Ammon's horn (tissue), 1 donor: ENCODE data around the gene TOMM40.
A peak's percentile ranks its signal among the peaks of the same experiment; 100 is the strongest.
"Not testable (repeated sequence)": the region's sequence is repeated elsewhere in the genome, so short reads cannot be mapped to it uniquely, and the experiment has no call there.

ENCODE experiments used
- DNase-seq: peaks from one replicate; pipeline ENCODE4 v3.0.0-alpha.2; 2016; ENCODE audit warnings: low spot score

TOMM40 gene

DNA sequence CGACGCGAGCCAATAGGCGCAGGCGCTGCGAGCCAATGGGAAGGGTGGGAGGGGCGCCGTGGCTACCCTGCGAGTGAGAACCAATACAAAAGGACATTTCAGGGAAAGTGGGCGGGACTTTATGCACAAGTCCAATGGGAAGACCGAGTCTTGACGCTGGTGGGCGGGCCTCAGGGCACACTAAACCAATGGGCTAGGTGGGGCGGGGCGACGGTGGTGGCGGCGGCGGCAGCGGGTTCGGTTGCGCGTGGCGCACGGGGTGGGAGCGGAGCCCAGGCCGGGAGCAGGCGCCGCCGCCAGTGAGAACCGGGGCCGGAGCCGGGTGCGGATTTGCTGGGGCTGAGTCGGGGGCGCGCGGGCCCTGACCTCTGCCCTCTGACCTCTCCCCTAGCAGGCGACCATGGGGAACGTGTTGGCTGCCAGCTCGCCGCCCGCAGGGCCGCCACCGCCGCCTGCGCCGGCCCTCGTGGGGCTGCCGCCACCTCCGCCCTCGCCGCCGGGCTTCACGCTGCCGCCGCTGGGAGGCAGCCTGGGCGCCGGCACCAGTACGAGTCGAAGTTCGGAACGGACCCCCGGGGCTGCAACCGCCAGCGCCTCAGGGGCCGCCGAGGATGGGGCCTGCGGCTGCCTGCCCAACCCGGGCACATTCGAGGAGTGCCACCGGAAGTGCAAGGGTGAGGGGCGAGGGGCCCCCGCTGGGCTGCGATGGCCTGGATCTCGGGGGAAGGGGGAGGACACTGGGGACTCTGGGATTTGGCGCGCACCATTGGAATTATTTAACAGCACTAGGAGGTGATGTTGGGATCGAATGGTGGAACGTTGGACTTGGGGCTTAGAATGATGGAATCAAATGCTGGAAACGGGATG lies at the start of gene TOMM40:
Gene TOMM40 (plus strand): TSS at position 239 of the 867 bp plus-strand sequence. CDS start 162 bp downstream, at position 401.
- no peak for DNase-seq

DNA sequence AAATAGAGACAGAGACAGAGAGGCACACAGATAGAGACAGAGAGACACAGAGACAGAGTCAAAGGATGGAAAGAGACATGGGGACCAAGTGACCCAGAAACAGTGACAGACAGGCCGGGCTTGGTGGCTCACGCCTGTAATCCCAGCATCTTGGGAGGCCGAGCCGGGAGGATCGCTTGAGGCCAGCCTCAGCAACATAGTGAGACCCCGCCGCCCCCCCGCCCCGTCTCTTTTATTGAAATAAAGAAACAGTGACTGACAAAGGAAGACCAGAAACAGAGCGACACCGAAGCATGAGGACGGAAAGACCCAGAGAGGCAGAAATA lies 45.8 kb upstream of the TOMM40 start:
- no peak for DNase-seq

DNA sequence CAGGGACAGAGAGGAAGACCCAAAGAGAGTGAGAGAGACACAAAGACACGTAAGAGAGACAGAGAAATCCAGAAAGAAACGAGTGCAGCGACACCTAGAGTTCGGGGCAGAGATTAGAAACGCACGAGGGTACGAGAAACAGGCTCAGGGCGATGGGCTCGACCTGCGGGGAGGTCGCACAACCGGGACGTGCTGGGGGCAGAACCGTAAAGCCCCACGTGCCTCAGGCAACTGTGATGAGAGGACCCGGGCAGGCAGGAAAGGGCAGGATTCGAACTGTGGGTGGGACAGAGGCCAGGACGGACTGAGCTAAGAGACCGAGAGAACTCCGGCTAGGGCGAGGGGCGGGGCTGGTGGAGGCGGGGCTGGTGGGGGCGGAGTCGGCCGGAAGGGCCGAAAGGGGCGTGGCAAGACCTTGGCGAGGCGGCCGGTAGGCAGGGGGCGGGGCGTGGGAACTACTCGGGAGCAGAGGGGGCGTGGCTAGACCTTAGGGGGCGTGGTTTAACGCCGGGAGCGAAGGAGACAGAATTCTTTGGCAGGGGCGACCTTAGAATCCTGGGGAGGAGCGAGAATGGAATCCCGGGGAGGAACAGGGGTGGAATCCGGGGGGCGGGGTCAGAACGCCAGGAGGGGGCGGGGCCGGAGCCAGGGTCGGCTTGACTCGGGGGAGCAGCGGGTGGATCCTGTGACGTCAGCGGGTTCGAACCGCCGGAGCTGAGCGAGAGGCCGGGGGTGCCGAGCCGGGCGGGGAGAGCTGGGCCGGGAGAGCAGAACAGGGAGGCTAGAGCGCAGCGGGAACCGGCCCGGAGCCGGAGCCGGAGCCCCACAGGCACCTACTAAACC lies 45.2 kb upstream of the TOMM40 start, which contains the start of gene NECTIN2:
Gene NECTIN2 (plus strand): TSS at position 686 of the 843 bp plus-strand sequence. CDS start 229 bp downstream, outside the sequence.
- DNase-seq: peak; percentile 92

DNA sequence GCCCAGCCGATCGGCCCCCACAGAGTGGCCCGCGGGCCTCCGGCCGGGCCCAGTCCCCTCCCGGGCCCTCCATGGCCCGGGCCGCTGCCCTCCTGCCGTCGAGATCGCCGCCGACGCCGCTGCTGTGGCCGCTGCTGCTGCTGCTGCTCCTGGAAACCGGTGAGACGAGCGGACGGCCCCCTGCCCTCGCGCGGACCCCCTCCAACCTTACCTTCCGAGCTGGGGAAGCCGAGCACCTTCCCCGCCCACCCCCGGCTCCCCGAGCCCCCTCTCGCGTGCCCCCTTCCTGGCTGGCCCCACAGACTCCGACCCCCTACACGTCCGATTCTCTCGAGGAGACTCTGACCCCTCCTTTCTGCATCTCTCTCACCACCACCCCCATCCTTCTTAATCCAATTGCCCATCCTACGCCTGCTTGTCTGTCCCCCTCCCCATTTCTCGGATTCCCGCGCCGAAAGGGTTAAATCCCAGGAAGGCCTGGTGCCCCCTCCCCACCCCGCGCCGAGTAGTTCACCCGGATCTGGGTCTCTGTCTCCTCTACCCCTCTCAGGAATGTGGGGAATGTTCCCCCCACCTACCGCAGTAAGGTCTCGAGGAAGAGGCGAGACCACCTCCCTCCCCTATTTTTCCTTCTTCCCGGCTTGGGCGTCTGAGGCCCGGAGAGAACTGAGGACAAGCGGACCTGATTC lies 44.5 kb upstream of the TOMM40 start:
- no peak for DNase-seq

DNA sequence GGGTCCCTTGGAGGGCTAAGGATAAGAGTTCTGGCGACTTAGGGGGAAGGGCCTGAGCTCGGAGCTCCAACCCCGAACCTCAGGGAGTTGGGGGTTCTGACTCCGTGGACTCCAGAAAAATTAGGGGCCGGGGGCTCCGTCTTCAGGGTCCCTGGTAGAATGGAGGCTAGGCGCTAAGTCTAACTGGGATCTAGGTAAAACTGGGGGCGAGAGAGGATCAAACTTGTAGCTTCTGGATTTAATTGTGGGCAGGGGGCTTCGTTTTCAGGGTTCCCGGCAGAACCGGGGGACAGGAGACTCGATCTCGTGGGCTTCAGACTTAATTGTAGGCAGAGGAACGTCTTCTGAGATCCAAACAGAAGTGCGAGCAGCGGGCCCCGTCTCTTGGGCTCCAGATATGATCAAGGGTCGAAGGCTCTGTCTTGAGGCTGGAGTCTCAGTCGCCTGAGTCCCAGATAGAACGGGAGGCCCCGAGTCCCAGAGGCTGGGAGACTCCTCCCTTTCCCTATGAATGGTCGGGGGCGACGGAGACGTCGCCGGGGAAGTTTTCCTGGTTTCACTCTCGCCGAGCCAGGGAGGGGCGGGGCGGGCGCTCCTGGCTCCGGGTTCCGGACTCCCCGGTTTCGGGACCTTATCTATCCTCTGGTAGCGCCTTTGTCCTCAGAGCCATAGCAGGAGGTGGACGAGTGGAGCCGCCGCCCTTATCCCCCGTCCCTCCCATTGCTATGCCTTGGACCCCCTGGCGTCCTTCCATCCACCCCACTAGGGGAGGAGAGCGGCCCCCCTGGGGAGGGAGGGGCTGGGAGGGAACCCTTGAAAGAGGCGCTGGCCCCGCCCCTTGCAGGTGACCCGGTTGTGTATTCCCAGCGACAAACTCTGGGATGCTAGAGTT lies 43.7 kb upstream of the TOMM40 start:
- no peak for DNase-seq

DNA sequence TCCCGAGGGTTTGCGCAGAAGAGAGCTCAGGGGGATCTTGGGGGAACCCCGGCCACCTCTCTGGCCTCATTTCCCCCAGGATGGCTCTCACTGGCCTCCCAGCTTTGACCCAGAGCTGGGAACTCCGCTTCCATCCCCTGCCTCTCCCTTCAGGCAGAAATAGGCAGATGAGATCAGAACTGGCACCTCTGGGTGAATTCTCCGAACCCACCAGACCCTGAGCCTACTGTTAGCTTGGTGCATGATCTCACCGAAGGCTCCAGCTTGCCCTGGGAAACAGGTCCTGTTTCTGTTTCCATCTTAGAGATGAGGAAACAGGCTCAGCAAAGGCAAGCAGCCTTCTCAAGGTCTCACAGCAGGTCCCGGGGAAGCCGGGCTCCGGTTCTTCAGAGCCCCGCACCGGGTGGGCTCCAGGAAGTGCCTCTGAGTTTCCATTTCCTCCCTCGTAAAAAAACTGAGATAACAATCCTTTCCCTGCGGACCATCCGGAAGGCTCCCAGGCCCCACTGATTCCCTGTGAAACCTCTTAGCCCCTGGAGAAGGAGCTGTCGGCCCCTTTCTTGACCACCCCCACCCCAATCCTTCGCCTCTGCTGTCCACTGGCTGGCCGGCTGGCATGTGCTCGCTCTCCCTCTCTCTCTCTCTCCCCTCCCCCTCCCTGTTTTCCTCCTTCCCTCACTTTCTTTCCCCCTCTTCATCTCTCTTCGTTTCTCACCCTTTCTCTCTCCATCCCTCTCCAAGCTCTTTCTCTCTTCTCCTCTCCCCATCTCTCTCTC lies 42.8 kb upstream of the TOMM40 start:
- no peak for DNase-seq

DNA sequence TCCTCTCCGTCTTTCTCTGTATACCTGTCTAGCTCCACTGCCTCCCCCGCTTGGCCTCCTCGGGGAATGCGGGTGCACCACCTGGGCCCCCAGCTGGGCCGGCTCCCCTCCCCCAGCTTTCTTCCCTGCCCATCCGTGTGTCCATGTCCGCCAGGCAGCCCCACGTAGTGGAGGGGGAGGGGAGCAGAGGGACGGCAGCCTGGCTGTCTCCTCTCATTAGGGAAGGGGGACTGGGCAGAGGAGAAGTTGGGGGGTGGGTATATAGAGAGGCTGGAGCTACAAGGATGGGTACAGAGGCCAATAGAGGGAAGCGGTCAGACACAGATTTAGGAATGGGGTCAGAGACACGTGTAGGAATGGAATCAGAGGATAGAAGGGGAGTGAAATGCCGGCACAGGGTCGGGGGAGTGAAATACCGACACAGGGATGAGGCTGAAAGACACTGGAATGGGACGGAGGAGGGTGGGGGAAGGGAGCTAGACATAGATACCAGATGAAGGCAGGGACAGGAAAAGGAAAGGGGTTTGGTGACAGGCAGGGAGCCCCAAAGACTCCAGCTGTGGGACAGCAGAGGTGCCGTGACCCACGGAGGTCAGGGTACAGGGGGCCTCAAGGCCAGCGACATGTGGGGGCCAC lies 42.1 kb upstream of the TOMM40 start:
- DNase-seq: no peak

DNA sequence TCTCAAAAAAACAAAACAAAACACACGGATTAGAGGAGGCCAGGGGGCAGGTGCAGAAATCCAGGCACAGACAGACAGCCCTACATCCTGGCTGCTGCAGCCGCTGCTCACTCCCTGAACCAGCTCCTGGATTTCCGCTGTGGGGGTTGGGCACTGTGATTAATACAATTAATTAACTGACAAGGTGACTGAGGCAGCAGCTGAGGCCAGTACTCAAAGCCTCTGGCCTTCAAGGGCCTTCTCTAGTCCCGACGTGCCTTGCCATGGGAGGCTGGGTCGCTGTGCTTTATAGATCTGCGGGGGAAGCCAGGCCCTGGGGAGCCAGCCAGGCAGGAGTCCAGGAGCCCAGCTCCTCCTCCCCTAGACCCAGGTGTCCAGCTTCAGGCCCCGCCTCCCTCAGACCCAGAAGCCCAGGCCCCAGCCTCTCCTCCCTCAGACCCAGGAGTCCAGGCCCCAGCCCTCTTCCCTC lies 40.4 kb upstream of the TOMM40 start:
- no peak for DNase-seq

DNA sequence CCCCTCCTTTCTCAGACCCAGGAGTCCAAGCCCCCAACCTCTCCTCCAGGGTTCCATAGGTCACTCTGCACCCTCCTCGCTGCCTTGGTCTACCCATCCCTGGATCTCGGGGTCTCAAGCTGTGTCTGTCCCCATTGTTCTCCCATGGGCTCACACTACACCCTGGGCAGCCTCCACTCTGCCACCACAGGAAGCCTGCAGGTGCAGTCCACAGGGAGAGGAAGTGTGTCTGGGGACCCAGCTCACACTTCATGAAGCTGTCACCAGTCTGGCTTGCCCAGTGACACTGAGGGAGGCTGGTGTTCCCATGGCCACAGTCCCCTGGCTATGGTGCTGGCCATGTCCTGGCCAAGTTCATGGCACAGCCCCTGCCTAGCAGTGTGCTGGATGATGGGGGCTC lies 39.6 kb upstream of the TOMM40 start:
- no peak for DNase-seq

DNA sequence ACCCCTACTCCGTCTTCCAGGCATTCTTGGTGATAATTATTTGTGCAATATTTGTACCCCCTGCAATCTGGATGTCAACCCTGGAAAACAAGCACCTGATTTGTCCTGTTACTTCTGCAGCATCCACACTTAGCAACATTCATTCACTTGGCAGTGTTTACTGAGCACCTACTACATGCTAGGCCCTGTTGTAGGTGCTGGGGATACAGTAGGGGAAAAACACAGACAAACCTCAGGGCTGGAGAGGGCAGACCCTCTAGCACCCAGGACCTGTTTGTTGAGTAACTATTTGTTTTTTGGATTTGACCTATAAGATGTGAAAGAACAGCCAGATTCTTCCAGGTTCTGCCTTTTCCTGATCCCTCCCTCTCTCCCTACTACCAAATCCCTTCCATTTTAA lies 35.4 kb upstream of the TOMM40 start:
- no peak for DNase-seq

DNA sequence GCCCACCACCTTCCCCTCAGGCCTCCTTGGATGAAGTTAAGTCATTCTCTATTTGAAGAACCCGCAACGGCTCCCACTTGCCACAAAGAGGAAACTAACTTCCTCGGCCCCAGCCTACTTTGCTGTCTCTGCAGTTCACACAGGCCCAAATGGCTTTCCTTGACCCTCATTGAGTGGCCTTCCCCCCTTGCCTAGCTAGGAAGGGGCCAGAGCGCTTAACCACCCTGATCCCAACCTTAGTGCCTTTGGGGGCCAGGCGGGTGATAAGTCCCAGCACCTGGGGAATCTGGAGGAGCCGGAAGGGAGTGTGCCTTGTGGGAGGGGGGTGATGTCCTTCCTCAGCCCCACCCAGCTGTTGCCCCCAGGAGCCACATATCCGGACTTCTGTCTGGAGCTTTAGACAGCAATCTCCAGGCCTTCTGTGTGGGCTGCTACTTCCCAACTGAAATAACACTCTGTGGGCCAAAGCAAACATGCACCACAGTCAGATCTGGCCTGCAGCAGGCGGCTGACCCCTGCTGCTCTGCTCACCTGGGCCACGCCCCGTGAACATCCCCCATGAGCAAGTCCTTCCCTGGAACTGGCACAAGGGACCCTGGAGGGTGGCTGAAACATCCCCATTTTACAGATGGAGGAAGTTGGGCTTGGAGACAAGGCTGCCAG lies 34.5 kb upstream of the TOMM40 start:
- DNase-seq: peak; percentile 47

DNA sequence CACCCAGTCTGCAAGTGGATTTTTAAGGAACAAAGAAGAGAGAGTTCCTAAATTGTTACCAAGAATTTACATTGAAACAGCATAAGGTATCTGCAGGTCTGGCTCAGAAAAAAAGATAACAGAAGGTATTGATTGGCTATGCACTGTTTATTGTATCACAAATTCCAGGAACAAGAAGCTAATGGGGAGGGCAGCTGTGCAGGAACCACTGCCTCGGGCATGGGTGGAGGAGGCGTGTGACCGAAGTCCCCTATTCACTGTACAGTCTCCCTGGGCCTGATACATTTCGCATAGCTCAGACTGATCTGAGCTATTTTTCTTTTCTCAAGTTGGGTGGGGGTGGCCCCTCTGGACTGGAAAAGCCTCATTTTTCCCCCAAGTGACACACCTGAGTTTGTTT lies 33.2 kb upstream of the TOMM40 start:
- no peak for DNase-seq

DNA sequence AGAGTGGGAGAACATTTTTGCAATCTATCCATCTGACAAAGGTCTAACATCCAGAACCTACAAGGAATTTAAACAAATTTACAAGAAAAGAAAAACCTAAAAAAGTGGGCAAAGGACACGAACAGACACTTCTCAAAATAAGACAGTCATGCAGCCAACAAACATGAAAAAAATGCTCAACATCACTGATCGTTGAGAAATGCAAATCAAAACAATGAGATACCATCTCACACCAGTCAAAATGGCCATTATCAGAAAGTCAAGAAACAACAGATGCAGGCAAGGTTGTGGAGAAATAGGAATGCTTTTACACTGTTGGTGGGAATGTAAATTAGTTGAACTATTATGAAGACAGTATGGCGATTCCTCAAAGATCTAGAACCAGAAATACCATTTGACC lies 29.5 kb upstream of the TOMM40 start:
- not testable (repeated sequence) for DNase-seq

DNA sequence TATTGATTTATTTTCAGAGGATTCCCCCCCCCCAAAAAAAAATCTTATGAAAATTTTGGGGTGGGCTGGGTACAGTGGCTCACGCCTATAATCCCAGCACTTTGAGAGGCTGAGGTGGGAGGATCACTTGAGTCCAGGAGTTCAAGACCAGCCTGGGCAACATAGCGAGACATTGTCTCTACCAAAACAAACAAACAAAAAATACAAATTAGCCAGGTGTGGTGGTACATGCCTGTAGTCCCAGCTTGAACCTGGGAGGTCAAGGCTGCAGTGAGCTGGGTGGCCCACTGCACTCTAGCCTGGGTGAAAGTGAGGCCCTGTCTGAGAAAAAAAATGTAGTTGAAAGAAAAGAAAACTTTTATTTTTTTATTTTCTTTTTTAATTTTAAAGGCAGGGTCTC lies 27.1 kb upstream of the TOMM40 start:
- no peak for DNase-seq

DNA sequence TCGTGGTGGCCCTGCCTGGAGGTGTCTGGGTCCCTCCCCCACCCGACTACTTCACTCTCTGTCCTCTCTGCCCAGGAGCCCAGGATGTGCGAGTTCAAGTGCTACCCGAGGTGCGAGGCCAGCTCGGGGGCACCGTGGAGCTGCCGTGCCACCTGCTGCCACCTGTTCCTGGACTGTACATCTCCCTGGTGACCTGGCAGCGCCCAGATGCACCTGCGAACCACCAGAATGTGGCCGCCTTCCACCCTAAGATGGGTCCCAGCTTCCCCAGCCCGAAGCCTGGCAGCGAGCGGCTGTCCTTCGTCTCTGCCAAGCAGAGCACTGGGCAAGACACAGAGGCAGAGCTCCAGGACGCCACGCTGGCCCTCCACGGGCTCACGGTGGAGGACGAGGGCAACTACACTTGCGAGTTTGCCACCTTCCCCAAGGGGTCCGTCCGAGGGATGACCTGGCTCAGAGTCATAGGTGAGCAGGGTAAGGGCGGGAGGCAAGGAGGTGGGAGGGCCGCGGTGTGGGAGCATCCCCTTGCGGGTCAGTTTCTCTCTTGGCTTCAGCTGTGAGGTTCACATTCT lies 25.8 kb upstream of the TOMM40 start:
- peak; percentile 32 for DNase-seq

DNA sequence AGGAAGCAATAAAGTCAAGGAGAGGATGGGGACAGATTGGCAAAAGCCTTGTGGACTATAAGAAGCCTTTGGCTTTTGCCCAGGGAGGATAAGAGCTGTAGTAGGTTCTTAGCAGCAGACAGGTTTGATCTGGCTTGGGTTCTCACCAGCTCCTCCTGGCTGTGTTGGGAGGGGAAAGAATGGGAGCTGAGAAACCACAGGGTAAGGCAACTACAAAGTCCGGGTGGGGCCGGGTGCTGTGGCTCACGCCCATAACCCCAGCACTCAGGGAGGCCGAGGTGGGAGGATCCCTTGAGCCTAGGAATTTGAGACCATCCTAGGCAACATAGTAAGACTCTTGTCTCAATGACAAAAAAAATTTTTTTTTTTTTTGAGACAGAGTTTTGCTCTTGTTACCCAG lies 24.4 kb upstream of the TOMM40 start:
- DNase-seq: no peak

DNA sequence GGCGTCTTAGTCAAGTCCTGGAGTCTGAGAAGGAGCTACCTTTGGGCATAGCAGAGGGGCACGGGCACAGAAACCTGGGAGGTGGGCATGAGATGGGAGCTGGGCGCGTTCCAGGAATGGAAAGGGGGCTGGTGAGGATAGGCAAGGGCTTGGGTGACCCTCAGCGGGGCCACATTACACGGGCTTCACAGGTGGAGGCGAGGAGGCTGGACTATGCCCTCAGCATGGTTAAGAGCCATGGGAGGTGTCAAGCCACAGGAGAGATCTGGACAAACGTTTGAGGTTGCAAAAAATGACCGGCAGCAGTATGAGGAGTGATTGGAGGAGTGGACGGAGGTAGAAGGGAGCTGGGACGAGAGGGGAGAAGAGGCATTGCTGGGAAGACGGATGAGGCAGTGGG lies 23.5 kb upstream of the TOMM40 start:
- no peak for DNase-seq

DNA sequence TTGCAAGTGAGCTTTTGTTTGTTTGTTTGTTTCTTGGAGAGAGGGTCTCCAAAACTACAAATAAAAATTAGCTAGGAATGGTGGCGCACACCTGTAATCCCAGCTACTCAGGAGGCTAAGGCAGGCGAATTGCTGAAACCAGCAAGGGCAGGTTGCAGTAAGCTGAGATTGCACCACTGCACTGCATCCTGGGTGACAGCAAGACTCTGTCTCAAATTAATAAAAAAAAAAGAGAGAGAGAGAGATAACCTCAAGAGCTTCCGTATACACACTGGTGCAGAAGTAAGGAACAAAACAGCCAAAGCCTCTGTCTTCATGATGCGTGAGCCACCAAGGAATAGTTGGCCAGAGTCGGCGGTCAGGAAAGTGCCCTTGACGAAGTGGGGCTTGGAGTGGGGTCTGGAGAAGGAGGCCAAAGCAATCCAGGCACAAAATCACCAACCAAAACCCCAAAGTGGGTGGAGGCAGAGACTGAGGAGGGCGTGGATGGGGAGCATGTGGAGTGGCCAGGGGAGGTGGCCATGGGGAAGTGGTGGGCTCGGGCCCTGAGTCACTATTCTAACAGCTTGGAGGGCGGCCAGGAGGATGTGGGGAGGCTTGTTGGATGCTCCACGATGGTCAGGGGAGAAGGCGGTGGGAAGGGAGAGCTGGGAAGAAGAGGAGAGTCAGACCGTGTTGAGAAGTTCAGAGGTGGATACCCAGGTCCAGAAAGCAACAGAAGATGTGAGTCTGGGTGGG lies 21.2 kb upstream of the TOMM40 start:
- DNase-seq: peak; percentile 56
